SK-N-SH (cell line): ENCODE results near the gene EEF1AKMT3.

Source experiments
- CHD2 ChIP-seq: fragments of 150-350 bp; IDR thresholded peaks from 2 replicates; pipeline ENCODE4 v1.6.1; 2018; ENCODE audit warnings: low read length; ENCODE audit not compliant: partially characterized antibody
- CTCF ChIP-seq: fragments of 200-600 bp; sonication (generic); IDR thresholded peaks from 2 replicates; pipeline ENCODE4 v1.6.1; 2017; ENCODE audit warnings: antibody characterized with exemption, mild to moderate bottlenecking, moderate library complexity
- MAX ChIP-seq: IDR thresholded peaks from 2 replicates; pipeline ENCODE4 v1.4.0; 2012; ENCODE audit warnings: low read depth
- POLR2AphosphoS5 ChIP-seq: IDR thresholded peaks from 2 replicates; pipeline ENCODE4 v1.6.1; 2012; ENCODE audit warnings: low read depth, low read length
- RAD21 ChIP-seq: IDR thresholded peaks from 2 replicates; pipeline ENCODE4 v1.6.1; 2012; ENCODE audit warnings: mild to moderate bottlenecking, low read length
- TEAD4 ChIP-seq: IDR thresholded peaks from 2 replicates; pipeline ENCODE4 v1.4.0; 2012; ENCODE audit warnings: mild to moderate bottlenecking, borderline replicate concordance; ENCODE audit not compliant: insufficient read depth

GRCh38 chr12:57806677-57807076 is 34.3 kb downstream of the EEF1AKMT3 start:
- no peak for TF ChIP-seq CTCF
- no peak for TF ChIP-seq POLR2AphosphoS5
- TF ChIP-seq CHD2 = no peak
- TF ChIP-seq RAD21 = no peak
- TF ChIP-seq MAX = no peak
- no peak for TF ChIP-seq TEAD4
